K562 (cell line): ENCODE data around the gene TMEM86B. TPM values are rescaled to one million over a fixed set of nuclear protein-coding genes. Genes with fewer than 3 reads are reported as not detected.

Experiments
- BHLHE40 ChIP-seq: IDR thresholded peaks from 2 replicates; pipeline ENCODE4 v1.6.1; 2011; ENCODE audit warnings: low read length, improper control_type of control experiment
- CCAR2 ChIP-seq: fragments of 200-400 bp; formaldehyde crosslinking; IDR thresholded peaks from 2 replicates; pipeline ENCODE4 v1.6.1; 2017; ENCODE audit warnings: mild to moderate bottlenecking, low read depth, low read length
- HCFC1 ChIP-seq: IDR thresholded peaks from 2 replicates; pipeline ENCODE4 v1.6.1; 2012; ENCODE audit warnings: low read depth, low read length, improper control_type of control experiment
- HDAC8 ChIP-seq: fragments of 450-650 bp; IDR thresholded peaks from 2 replicates; pipeline ENCODE4 v1.6.1; 2016; ENCODE audit warnings: mild to moderate bottlenecking, missing genetic modification characterization, moderate library complexity, missing compliant biosample characterization
- HLTF ChIP-seq: fragments of 450-650 bp; IDR thresholded peaks from 2 replicates; pipeline ENCODE4 v1.6.1; 2016
- KLF6 ChIP-seq: fragments of 250-450 bp; sonication (Bioruptor Pico); IDR thresholded peaks from 2 replicates; pipeline ENCODE4 v1.4.0; 2020; ENCODE audit warnings: mild to moderate bottlenecking, moderate library complexity, borderline replicate concordance
- MEIS2 ChIP-seq: fragments of 450-650 bp; IDR thresholded peaks from 2 replicates; pipeline ENCODE4 v1.6.1; 2014; ENCODE audit warnings: mild to moderate bottlenecking; ENCODE audit not compliant: partially characterized antibody
- NFE2 ChIP-seq: IDR thresholded peaks from 2 replicates; pipeline ENCODE4 v1.6.1; 2014; ENCODE audit warnings: antibody characterized with exemption, low read depth
- POLR2G ChIP-seq: fragments of 200-400 bp; formaldehyde crosslinking; IDR thresholded peaks from 2 replicates; pipeline ENCODE4 v1.6.1; 2017; ENCODE audit warnings: low read depth, mild to moderate bottlenecking, antibody characterized with exemption, low read length, moderate library complexity
- PTBP1 ChIP-seq: fragments of 200-400 bp; formaldehyde crosslinking; IDR thresholded peaks from 2 replicates; pipeline ENCODE4 v1.6.1; 2017; ENCODE audit warnings: low read depth, low read length
- PTTG1 ChIP-seq: fragments of 450-650 bp; IDR thresholded peaks from 2 replicates; pipeline ENCODE4 v1.6.1; 2016; ENCODE audit warnings: low read depth, mild to moderate bottlenecking, missing genetic modification characterization, missing compliant biosample characterization
- SAFB ChIP-seq: fragments of 200-400 bp; formaldehyde crosslinking; IDR thresholded peaks from 2 replicates; pipeline ENCODE4 v1.6.1; 2017; ENCODE audit warnings: low read depth, low read length, borderline replicate concordance
- TAF9B ChIP-seq: fragments of 450-650 bp; IDR thresholded peaks from 2 replicates; pipeline ENCODE4 v1.6.1; 2018; ENCODE audit warnings: mild to moderate bottlenecking; ENCODE audit not compliant: partially characterized antibody
- ZEB2 ChIP-seq: fragments of 450-650 bp; IDR thresholded peaks from 2 replicates; pipeline ENCODE4 v1.6.1; 2016
- ZNF12 ChIP-seq: sonication (generic); formaldehyde crosslinking; IDR thresholded peaks from 2 replicates; pipeline ENCODE4 v1.4.0; 2020; ENCODE audit warnings: mild to moderate bottlenecking, missing genetic modification reagents
- ZNF282 ChIP-seq: sonication (generic); formaldehyde crosslinking; IDR thresholded peaks from 2 replicates; pipeline ENCODE4 v1.8.1; 2023; ENCODE audit warnings: missing genetic modification reagents
- ZNF785 ChIP-seq: fragments of 250-450 bp; sonication (Bioruptor Pico); IDR thresholded peaks from 2 replicates; pipeline ENCODE4 v1.4.0; 2020; ENCODE audit warnings: mild to moderate bottlenecking
- polyA plus RNA-seq, 8 experiments: library from polyadenylated mRNA; depleted of rRNA in 4 of 8; stranded (reverse) in 5 of 8; unstranded in 3 of 8; fragments of >200 nt; fragmentation: Nextera tagmentation in 2 of 8; fragmentation: Illumina TruSeq in 1 of 8; extraction: Ambion mirVana in 2 of 8; extraction: Trizol in 1 of 8; gene quantifications; 2 replicates each; pipeline versions ENCODE4 v1.2.1 to v1.2.3, GENCODE V29; 2011 to 2014; ENCODE audit warnings: inconsistent platforms in 1 of 8, missing spikeins in 1 of 8
- total RNA-seq, 7 experiments: library from RNA; depleted of rRNA in 6 of 7; stranded (reverse); fragments of >200 nt in 6 of 7; fragmentation: Illumina TruSeq in 2 of 7; extraction: Trizol in 2 of 7; gene quantifications; 2 replicates each; pipeline versions ENCODE4 v1.2.1 to v1.2.3, GENCODE V29; 2011 to 2021; ENCODE audit warnings: low replicate concordance in 1 of 7
- TF ChIP-seq, protein P1 (sequence below): fragments of 450-650 bp; formaldehyde crosslinking; conservative IDR thresholded peaks from 2 replicates; pipeline ENCODE4 v1.4.0; 2022; ENCODE audit warnings: mild to moderate bottlenecking, missing genetic modification characterization
- TF ChIP-seq, protein P2 (sequence below): IDR thresholded peaks from 3 replicates; pipeline ENCODE4 v1.6.1; 2011; ENCODE audit warnings: borderline replicate concordance, mild to moderate bottlenecking, moderate library complexity; ENCODE audit not compliant: insufficient read length; ENCODE audit errors: extremely low read depth
- TF ChIP-seq, protein P3 (sequence below): fragments of 450-650 bp; IDR thresholded peaks from 2 replicates; pipeline ENCODE4 v1.7.0; 2016; ENCODE audit warnings: borderline replicate concordance

TMEM86B gene
- total and polyA plus RNA-seq, 9 of the 15 experiments (the other 6 are each of a cell fraction or from before 2014, with no cell fraction given) = 0.28 to 7.9 (median 2.1) TPM

DNA sequence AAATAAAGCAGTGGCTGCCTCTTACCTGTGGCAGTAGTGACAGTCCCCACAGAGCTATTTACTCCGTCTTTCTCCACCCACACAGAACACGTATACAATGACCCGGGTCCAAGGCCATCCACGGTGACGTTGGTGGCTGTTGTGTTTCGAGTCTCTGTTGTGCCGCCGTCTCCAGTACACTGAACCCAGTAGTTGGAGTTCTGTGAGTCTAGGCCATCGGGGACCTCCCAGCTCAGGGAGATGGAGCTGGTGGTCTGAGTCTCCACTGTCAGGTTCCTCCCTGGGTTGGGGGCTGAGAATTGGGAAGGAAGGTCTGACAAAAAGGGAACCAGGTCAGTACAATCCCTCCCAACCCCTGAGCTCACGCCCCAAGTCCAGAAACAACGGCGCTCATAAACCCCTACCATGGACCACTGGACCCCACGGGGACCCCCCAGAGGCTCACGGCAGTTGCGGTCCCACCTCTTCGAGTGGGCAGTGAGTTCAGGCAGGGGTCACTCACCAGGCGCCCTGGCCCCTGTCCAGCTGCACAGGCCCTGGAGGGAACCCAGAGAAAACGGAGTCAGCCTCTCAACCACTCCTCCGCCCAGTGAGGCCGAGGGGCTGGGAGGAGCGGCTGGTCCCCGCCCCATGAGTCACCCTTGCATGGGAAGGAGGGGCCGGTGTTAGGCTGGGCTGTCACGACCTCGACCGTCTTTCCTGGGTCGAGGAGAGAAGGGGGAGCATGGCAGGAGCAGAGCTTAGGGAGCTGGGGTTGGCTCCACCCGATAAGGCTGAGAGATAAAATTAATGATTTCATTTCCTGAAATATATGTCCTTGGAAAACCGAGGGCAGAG is 21.7 kb downstream of the TMEM86B start (continued):
- TF ChIP-seq, protein P1, sequence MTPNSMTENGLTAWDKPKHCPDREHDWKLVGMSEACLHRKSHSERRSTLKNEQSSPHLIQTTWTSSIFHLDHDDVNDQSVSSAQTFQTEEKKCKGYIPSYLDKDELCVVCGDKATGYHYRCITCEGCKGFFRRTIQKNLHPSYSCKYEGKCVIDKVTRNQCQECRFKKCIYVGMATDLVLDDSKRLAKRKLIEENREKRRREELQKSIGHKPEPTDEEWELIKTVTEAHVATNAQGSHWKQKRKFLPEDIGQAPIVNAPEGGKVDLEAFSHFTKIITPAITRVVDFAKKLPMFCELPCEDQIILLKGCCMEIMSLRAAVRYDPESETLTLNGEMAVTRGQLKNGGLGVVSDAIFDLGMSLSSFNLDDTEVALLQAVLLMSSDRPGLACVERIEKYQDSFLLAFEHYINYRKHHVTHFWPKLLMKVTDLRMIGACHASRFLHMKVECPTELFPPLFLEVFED (CRISPR knock-in tag) = no peak
- TF ChIP-seq SAFB (no peak), NFE2 (no peak; the same call in 1 of the 2 replicates), ZNF282 (CRISPR knock-in tag) (no peak), BHLHE40 (peak; percentile 9; the same call in 1 of the 2 replicates), PTBP1 (no peak), KLF6 (no peak), HCFC1 (no peak; the same call in 1 of the 2 replicates), CCAR2 (no peak), ZEB2 (no peak), ZNF12 (peak; percentile 85; the same call in 1 of the 2 replicates), HLTF (no peak), HDAC8 (tag) (no peak), POLR2G (peak; percentile 93), PTTG1 (tag) (no peak), MEIS2 (peak; percentile 44), TAF9B (peak; percentile 76), ZNF785 (CRISPR knock-in tag) (no peak)
- TF ChIP-seq, protein P2, sequence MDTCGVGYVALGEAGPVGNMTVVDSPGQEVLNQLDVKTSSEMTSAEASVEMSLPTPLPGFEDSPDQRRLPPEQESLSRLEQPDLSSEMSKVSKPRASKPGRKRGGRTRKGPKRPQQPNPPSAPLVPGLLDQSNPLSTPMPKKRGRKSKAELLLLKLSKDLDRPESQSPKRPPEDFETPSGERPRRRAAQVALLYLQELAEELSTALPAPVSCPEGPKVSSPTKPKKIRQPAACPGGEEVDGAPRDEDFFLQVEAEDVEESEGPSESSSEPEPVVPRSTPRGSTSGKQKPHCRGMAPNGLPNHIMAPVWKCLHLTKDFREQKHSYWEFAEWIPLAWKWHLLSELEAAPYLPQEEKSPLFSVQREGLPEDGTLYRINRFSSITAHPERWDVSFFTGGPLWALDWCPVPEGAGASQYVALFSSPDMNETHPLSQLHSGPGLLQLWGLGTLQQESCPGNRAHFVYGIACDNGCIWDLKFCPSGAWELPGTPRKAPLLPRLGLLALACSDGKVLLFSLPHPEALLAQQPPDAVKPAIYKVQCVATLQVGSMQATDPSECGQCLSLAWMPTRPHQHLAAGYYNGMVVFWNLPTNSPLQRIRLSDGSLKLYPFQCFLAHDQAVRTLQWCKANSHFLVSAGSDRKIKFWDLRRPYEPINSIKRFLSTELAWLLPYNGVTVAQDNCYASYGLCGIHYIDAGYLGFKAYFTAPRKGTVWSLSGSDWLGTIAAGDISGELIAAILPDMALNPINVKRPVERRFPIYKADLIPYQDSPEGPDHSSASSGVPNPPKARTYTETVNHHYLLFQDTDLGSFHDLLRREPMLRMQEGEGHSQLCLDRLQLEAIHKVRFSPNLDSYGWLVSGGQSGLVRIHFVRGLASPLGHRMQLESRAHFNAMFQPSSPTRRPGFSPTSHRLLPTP = no peak
- TF ChIP-seq, protein P3, sequence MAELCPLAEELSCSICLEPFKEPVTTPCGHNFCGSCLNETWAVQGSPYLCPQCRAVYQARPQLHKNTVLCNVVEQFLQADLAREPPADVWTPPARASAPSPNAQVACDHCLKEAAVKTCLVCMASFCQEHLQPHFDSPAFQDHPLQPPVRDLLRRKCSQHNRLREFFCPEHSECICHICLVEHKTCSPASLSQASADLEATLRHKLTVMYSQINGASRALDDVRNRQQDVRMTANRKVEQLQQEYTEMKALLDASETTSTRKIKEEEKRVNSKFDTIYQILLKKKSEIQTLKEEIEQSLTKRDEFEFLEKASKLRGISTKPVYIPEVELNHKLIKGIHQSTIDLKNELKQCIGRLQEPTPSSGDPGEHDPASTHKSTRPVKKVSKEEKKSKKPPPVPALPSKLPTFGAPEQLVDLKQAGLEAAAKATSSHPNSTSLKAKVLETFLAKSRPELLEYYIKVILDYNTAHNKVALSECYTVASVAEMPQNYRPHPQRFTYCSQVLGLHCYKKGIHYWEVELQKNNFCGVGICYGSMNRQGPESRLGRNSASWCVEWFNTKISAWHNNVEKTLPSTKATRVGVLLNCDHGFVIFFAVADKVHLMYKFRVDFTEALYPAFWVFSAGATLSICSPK = no peak
